Smooth muscle cell (in vitro differentiated cells): ENCODE measurements around the gene ENO2. TPM values are rescaled to one million over a fixed set of nuclear protein-coding genes. Genes with fewer than 3 reads are reported as not detected.

Source experiments
- DNase-seq: peaks from one replicate; lab custom pipeline; 2025; ENCODE audit not compliant: unreplicated experiment; lab: John Stamatoyannopoulos, UW
- H2AFZ ChIP-seq: fragments of 200-600 bp; sonication (generic); 2 replicates; pipeline ENCODE4 v1.6.0; 2016; ENCODE audit warnings: antibody characterized with exemption, low read depth, mild to moderate bottlenecking
- H3F3A ChIP-seq: fragments of 200-600 bp; sonication (generic); 2 replicates; pipeline ENCODE4 v1.6.0; 2017; ENCODE audit warnings: antibody characterized with exemption, low read depth
- H3K27ac ChIP-seq: fragments of 200-600 bp; sonication (generic); 2 replicates; pipeline ENCODE4 v1.5.1; 2016; ENCODE audit warnings: low read depth, mild to moderate bottlenecking
- H3K27me3 ChIP-seq: fragments of 200-600 bp; sonication (generic); 2 replicates; pipeline ENCODE4 v1.6.1; 2016; ENCODE audit warnings: low read depth, mild to moderate bottlenecking
- H3K36me3 ChIP-seq: fragments of 200-600 bp; sonication (generic); 2 replicates; pipeline ENCODE4 v1.5.1; 2016; ENCODE audit warnings: low read depth
- H3K4me1 ChIP-seq: fragments of 200-600 bp; sonication (generic); 2 replicates; pipeline ENCODE4 v1.5.1; 2016; ENCODE audit warnings: low read depth
- H3K4me2 ChIP-seq: fragments of 200-600 bp; sonication (generic); 2 replicates; pipeline ENCODE4 v1.6.0; 2016; ENCODE audit warnings: mild to moderate bottlenecking
- H3K4me3 ChIP-seq: fragments of 200-600 bp; sonication (generic); 2 replicates; pipeline ENCODE4 v1.5.1; 2016; ENCODE audit warnings: mild to moderate bottlenecking
- H3K79me2 ChIP-seq: fragments of 200-600 bp; sonication (generic); 2 replicates; pipeline ENCODE4 v1.6.0; 2016; ENCODE audit warnings: low read depth, mild to moderate bottlenecking
- H3K9ac ChIP-seq: fragments of 200-600 bp; sonication (generic); 2 replicates; pipeline ENCODE4 v1.6.0; 2016; ENCODE audit warnings: low read depth
- H3K9me3 ChIP-seq: fragments of 200-600 bp; sonication (generic); replicated peaks from 2 replicates; pipeline ENCODE4 v1.5.1; 2016; ENCODE audit warnings: low read depth
- H4K20me1 ChIP-seq: fragments of 200-600 bp; sonication (generic); 2 replicates; pipeline ENCODE4 v1.6.0; 2016; ENCODE audit warnings: low read depth
- WGBS: methylation state at CpG from one replicate; pipeline ENCODE4 v1.1.7; 2016; ENCODE audit warnings: low lambda C conversion rate; 5-methylcytosine and 5-hydroxymethylcytosine counted together
- polyA plus RNA-seq: library from polyadenylated mRNA; unstranded; fragments of >200 nt; fragmentation: Nextera tagmentation; extraction: Ambion mirVana; gene quantifications from 2 replicates; pipeline ENCODE4 v1.2.1, GENCODE V29; 2016
- total RNA-seq: library from RNA; depleted of rRNA; stranded (reverse); fragments of >200 nt; gene quantifications from 2 replicates; pipeline ENCODE4 v1.2.3, GENCODE V29; 2014
- TF ChIP-seq, protein P1 (sequence below): fragments of 200-600 bp; sonication (generic); IDR thresholded peaks from 2 replicates; pipeline ENCODE4 v1.5.1; 2017; ENCODE audit warnings: borderline replicate concordance, mild to moderate bottlenecking, antibody characterized with exemption; ENCODE audit not compliant: insufficient read depth, poor library complexity, severe bottlenecking

ENO2 gene
- total and polyA plus RNA-seq, 2 experiments from 2014 or later = 52.5 to 105 TPM

DNA sequence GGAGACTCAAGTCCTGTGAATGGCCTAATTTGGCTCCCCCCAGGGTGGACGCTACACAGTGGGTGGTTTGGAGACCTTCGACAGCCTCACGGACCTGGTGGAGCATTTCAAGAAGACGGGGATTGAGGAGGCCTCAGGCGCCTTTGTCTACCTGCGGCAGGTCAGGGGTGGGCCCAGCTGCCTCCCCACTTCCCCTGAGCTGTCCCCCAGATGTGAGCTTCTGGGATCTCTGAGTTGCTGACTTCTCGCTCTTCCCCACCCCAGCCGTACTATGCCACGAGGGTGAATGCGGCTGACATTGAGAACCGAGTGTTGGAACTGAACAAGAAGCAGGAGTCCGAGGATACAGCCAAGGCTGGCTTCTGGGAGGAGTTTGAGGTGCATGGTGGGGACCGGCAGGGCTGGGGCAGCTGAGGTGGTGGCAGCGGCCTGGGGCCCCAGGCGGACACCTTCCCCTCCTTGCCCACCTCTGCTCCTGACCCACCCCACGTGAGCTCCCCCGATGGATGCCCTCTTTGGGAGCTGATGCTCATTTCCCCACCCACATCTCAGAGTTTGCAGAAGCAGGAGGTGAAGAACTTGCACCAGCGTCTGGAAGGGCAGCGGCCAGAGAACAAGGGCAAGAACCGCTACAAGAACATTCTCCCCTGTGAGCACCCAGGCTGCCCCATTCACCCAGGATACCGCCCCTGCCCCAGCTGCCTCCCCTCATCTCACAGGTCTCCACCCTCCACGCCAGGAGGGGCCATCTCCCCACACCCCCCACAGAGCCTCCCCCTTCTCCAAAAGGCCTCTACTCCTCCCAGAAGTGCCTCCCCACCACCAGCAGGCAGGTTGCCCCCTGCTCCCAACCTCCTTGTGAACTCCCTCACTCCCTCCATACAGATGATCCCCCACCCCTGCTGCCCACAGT is 41.0 kb downstream of the ENO2 start:
- TF ChIP-seq, protein P1, sequence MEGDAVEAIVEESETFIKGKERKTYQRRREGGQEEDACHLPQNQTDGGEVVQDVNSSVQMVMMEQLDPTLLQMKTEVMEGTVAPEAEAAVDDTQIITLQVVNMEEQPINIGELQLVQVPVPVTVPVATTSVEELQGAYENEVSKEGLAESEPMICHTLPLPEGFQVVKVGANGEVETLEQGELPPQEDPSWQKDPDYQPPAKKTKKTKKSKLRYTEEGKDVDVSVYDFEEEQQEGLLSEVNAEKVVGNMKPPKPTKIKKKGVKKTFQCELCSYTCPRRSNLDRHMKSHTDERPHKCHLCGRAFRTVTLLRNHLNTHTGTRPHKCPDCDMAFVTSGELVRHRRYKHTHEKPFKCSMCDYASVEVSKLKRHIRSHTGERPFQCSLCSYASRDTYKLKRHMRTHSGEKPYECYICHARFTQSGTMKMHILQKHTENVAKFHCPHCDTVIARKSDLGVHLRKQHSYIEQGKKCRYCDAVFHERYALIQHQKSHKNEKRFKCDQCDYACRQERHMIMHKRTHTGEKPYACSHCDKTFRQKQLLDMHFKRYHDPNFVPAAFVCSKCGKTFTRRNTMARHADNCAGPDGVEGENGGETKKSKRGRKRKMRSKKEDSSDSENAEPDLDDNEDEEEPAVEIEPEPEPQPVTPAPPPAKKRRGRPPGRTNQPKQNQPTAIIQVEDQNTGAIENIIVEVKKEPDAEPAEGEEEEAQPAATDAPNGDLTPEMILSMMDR = no peak

DNA sequence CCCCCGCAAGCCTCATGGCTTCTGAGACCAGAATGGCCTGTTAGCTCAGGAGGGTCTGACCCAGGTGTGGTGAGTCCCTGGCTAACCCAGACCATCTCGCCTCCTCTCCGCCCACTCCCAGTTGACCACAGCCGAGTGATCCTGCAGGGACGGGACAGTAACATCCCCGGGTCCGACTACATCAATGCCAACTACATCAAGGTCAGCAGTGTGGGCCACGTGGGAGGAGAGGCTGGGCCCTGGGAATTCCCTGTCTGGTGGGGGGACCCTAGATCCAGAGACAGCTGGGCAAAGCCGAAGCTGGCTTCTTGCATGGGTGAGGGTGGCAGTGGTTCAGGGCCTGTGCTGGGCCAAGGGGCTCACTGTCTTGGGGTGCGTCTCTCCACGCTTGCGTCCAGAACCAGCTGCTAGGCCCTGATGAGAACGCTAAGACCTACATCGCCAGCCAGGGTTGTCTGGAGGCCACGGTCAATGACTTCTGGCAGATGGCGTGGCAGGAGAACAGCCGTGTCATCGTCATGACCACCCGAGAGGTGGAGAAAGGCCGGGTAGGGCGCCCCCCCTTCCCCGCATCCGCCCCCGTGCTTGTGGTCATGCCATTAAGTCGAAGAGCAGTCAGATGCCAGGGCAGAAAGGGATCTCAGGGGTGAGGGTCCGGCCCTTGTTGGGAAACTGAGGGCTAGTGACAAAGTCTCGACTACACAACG is 41.8 kb downstream of the ENO2 start:
- Histone ChIP-seq H3K9ac (no peak overlapping the region), H3K4me3 (no peak overlapping the region), H3F3A (peaks cover 5% of the 10 kb centered on the region), H3K36me3 (no peaks in the 10 kb centered on the region), H3K4me1 (peaks cover 4% of the 10 kb centered on the region), H3K79me2 (no peaks in the 10 kb centered on the region), H3K4me2 (no peak overlapping the region), H4K20me1 (no peaks in the 10 kb centered on the region), H3K27me3 (no peaks in the 10 kb centered on the region), H2AFZ (no peak overlapping the region), H3K27ac (no peak overlapping the region), H3K9me3 (no peaks in the 10 kb centered on the region)
- TF ChIP-seq, protein P1 = no peak
- WGBS = 79% methylated on average over 27 of the region's 28 CpGs
- no peak for DNase-seq

More for the DNA sequence above, 41.0 kb downstream of the ENO2 start:
- H3K27ac ChIP-seq = no peak overlapping the region
- no peaks in the 10 kb centered on the region for H3K27me3 ChIP-seq
- no peak for DNase-seq
- no peaks in the 10 kb centered on the region for H3K79me2 ChIP-seq
- H3F3A ChIP-seq = no peaks in the 10 kb centered on the region
- H3K9ac ChIP-seq = no peak overlapping the region
- no peak overlapping the region for H2AFZ ChIP-seq
- H3K4me2 ChIP-seq = no peak overlapping the region
- no peaks in the 10 kb centered on the region for H3K9me3 ChIP-seq
- H3K4me3 ChIP-seq = no peak overlapping the region
- no peaks in the 10 kb centered on the region for H3K4me1 ChIP-seq
- no peaks in the 10 kb centered on the region for H4K20me1 ChIP-seq
- H3K36me3 ChIP-seq = no peaks in the 10 kb centered on the region
- WGBS = 94% methylated on average over 16 of the region's 22 CpGs

DNA sequence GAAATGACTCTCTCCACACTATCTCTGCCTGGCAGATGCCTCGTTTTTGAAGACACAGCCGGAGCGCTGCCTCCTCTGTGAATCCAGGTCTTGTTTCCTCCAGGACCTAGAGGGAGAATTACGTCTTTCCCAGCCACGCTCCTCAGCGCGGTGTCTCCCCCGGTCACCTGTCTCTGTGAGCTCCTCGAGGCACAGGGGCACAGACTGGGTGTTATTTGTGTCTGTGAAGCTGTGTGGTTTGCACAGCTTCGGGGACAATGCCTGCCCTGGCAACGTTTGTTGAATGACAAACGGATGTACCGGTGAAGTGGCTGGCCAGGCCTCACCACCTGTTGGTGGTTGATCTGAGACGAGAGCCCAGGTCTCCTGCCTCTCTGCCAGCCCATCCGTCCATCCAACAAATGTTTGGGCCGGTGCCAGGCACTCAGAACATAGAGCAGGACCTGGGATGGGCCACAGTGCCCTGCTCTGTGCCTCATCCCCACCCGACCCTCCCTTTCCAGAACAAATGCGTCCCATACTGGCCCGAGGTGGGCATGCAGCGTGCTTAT is 42.8 kb downstream of the ENO2 start:
- Histone ChIP-seq H3K9ac (no peak overlapping the region), H3K4me1 (peaks cover 13% of the 10 kb centered on the region), H3K36me3 (no peaks in the 10 kb centered on the region), H3F3A (peaks cover 7% of the 10 kb centered on the region), H3K27me3 (no peaks in the 10 kb centered on the region), H3K9me3 (no peaks in the 10 kb centered on the region), H3K79me2 (no peaks in the 10 kb centered on the region), H3K27ac (no peak overlapping the region), H3K4me3 (no peak overlapping the region), H2AFZ (no peak overlapping the region), H4K20me1 (no peaks in the 10 kb centered on the region), H3K4me2 (no peak overlapping the region)
- DNase-seq = no peak
- WGBS = 90% methylated on average over 20 of the region's 20 CpGs
- TF ChIP-seq, protein P1 = no peak
